Activated CD8-positive, alpha-beta memory T cell treated with anti-CD3 and anti-CD28 coated beads for 36 hours (primary cell): ENCODE data around the gene SARS1. TPM values are rescaled to one million over a fixed set of nuclear protein-coding genes. Genes with fewer than 3 reads are reported as not detected.
"Not testable (repeated sequence)": the region's sequence is repeated elsewhere in the genome, so short reads cannot be mapped to it uniquely, and the experiment has no call there.

ENCODE experiments used
- CTCF ChIA-PET: fragments of 350-600 bp; sonication (Branson Sonifier 250); formaldehyde crosslinking; loops from one replicate; lab custom pipeline; 2021; ENCODE audit warnings: antibody characterized with exemption; lab: Charles Lee
- POLR2A ChIA-PET: fragments of 350-600 bp; sonication (Branson Sonifier 250); formaldehyde crosslinking; loops from one replicate; lab custom pipeline; 2021; ENCODE audit warnings: antibody characterized with exemption; lab: Charles Lee
- total RNA-seq, 2 experiments: library from RNA; stranded (reverse); gene quantifications; one replicate each; pipeline ENCODE4 v1.2.3, GENCODE V29; 2021

SARS1 gene
- total RNA-seq, 2 experiments from 2014 or later, result 213 to 218 TPM

- ChIA-PET POLR2A (no interaction called here), CTCF (interaction anchor here (0.6 to 4.7 kb wide), 2 partner anchors 258 kb away, joined by 3 to 21 read pairs; no protein-coding TSS in a partner anchor)
Observed at GRCh38 chr1:109274533-109275476, 61.1 kb downstream of the SARS1 start.

GRCh38 chr1:109275706-109276345, 62.1 kb downstream of the SARS1 start:
- CTCF ChIA-PET, result interaction anchor here (0.8 to 4.7 kb wide), 5 partner anchors 23 to 257 kb away, joined by 3 to 34 read pairs (median 6); partner anchors contain the start of gene SORT1
- POLR2A ChIA-PET, result no interaction called here

- CTCF ChIA-PET, result interaction anchor here (0.7 to 4.7 kb wide), 14 partner anchors 12 to 257 kb away, joined by 3 to 34 read pairs (median 4); partner anchors contain the start of genes ATXN7L2, CYB561D1 and SORT1
- POLR2A ChIA-PET, result interaction anchor here (0.6 kb wide), 2 partner anchors 98 to 325 kb away, joined by 3 read pairs; no protein-coding TSS in a partner anchor
Observed at GRCh38 chr1:109277434-109278204, 63.9 kb downstream of the SARS1 start.

GRCh38 chr1:109279615-109280278, 66.0 kb downstream of the SARS1 start:
- ChIA-PET CTCF (interaction anchor here (3.0 to 4.7 kb wide), 3 partner anchors 14 to 253 kb away, joined by 12 to 34 read pairs (median 22); partner anchors contain the start of gene SORT1), POLR2A (interaction anchor here (0.6 kb wide), 1 partner anchor 792 kb away, joined by 3 read pairs; no protein-coding TSS in a partner anchor)

GRCh38 chr1:109280862-109281261, 67.1 kb downstream of the SARS1 start:
- ChIA-PET CTCF (interaction anchor here (1.5 to 3.0 kb wide), 2 partner anchors 14 to 252 kb away, joined by 4 to 12 read pairs; no protein-coding TSS in a partner anchor), POLR2A (no interaction called here)

- POLR2A ChIA-PET, result no interaction called here
- CTCF ChIA-PET, result interaction anchor here (1.0 to 3.0 kb wide), 4 partner anchors 15 to 251 kb away, joined by 3 to 12 read pairs (median 4); partner anchors contain the start of gene SORT1
Observed at GRCh38 chr1:109281680-109282496, 68.2 kb downstream of the SARS1 start.

GRCh38 chr1:109282497-109282951, 68.8 kb downstream of the SARS1 start:
- ChIA-PET POLR2A (no interaction called here), CTCF (interaction anchor here (1.0 to 3.0 kb wide), 6 partner anchors 16 to 250 kb away, joined by 3 to 12 read pairs (median 4); partner anchors contain the start of gene SORT1)

GRCh38 chr1:109282952-109283747, 69.4 kb downstream of the SARS1 start, which contains the start of gene PSRC1:
Gene PSRC1, minus strand, starts transcription at chr1:109283145.
- ChIA-PET POLR2A (no interaction called here), CTCF (interaction anchor here (1.0 to 3.0 kb wide), 5 partner anchors 59 to 249 kb away, joined by 3 to 12 read pairs (median 4); partner anchors contain the start of gene SORT1)

- ChIA-PET CTCF (interaction anchor here (1.0 to 1.6 kb wide), 2 partner anchors 114 to 116 kb away, joined by 4 read pairs; partner anchors contain the start of gene SORT1), POLR2A (interaction anchor here (0.7 kb wide), 1 partner anchor 544 kb away, joined by 3 read pairs; no protein-coding TSS in a partner anchor)
Observed at GRCh38 chr1:109283748-109284600, 70.3 kb downstream of the SARS1 start.

- CTCF ChIA-PET, result interaction anchor here (0.7 kb wide), 2 partner anchors 331 to 885 kb away, joined by 5 read pairs; no protein-coding TSS in a partner anchor
- POLR2A ChIA-PET, result not testable (repeated sequence)
Observed at GRCh38 chr1:109286762-109287161, 73.0 kb downstream of the SARS1 start.

Other genes starting within 250 kb of the SARS1 start
- 10 to 100 TPM; 11.9 to 13.4 TPM for gene WDR47, start 171.8 kb upstream of the SARS1 start, total RNA-seq
- 10 to 100 TPM; 33.2 to 38.5 TPM for gene TAF13, start 137.9 kb upstream of the SARS1 start, total RNA-seq
- gene TMEM167B, start 123.2 kb upstream of the SARS1 start, total RNA-seq, result 10 to 100 TPM; 29.0 to 29.1 TPM
- 10 to 100 TPM; 12.5 to 14.8 TPM for gene ELAPOR1, start 99.8 kb upstream of the SARS1 start, total RNA-seq
- gene CELSR2, start 35.6 kb downstream of the SARS1 start, total RNA-seq, result 1 to 10 TPM; 2.7 to 3.3 TPM
- gene PSRC1, start 69.2 kb downstream of the SARS1 start, total RNA-seq, result 1 to 10 TPM; 7.3 to 7.5 TPM
- gene MYBPHL, start 93.1 kb downstream of the SARS1 start, total RNA-seq, result not detected
- gene SORT1, start 184.0 kb downstream of the SARS1 start, total RNA-seq, result 1 to 10 TPM; 2.7 to 3.1 TPM
- gene PSMA5, start 212.5 kb downstream of the SARS1 start, total RNA-seq, result 100 to 1,000 TPM; 223 to 233 TPM